HG03045 (cell line): ENCODE results near the gene SOHLH2.

Experiments used
- ATAC-seq: cut with Tn5 transposase; IDR thresholded peaks from one replicate; pipeline ENCODE4 v1.9.1; 2021; ENCODE audit warnings: mild to moderate bottlenecking, moderate library complexity; ENCODE audit not compliant: unreplicated experiment

The SOHLH2 gene, protein sequence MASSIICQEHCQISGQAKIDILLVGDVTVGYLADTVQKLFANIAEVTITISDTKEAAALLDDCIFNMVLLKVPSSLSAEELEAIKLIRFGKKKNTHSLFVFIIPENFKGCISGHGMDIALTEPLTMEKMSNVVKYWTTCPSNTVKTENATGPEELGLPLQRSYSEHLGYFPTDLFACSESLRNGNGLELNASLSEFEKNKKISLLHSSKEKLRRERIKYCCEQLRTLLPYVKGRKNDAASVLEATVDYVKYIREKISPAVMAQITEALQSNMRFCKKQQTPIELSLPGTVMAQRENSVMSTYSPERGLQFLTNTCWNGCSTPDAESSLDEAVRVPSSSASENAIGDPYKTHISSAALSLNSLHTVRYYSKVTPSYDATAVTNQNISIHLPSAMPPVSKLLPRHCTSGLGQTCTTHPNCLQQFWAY

DNA sequence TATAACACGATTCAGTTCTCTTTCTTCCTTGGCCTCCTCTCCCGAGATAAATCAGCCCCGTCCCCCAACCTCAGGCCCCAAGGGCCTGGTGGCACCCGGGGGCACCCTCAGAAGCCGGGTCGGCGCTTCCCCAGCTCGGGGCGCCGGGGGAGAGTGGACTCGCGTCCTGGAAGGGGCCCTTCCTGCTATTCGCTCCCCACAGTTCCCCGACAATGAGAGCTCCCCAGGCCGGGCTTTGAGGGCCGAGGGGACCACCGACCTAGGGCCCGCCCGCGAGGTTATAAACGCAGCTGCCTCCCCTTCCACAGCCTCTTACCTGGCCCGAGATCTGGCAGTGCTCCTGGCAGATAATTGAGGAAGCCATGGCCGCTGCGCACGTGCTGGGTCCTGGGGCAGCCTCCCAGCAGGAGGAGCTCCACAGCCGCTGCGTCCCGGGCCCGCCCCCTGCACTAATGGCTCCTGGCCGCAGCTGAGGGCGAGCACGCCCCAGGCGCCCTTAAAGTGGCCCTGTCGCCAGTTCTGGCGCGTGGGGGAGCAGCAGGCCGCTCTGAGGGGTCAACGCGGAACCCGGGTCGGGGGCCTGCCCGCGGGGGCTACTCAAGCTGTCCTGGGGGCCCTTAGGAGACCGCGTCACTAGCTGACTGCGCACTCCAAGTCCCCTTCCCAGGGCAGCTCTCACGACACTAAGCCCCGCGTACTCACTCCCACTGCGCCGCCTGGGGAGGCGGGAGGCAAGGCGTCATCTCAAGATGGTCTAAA, at the start of gene SOHLH2:
SOHLH2 (minus strand) TSS at position 394 of the 759 bp plus-strand sequence; CDS start at position 364, 30 bp downstream.
- ATAC-seq = no peak

- ATAC-seq = no peak
These were observed 47.6 kb upstream of the SOHLH2 start for GRCh38 chr13:36261976-36262375.

GRCh38 chr13:36261011-36261410, 46.7 kb upstream of the SOHLH2 start:
- no peak for ATAC-seq

DNA sequence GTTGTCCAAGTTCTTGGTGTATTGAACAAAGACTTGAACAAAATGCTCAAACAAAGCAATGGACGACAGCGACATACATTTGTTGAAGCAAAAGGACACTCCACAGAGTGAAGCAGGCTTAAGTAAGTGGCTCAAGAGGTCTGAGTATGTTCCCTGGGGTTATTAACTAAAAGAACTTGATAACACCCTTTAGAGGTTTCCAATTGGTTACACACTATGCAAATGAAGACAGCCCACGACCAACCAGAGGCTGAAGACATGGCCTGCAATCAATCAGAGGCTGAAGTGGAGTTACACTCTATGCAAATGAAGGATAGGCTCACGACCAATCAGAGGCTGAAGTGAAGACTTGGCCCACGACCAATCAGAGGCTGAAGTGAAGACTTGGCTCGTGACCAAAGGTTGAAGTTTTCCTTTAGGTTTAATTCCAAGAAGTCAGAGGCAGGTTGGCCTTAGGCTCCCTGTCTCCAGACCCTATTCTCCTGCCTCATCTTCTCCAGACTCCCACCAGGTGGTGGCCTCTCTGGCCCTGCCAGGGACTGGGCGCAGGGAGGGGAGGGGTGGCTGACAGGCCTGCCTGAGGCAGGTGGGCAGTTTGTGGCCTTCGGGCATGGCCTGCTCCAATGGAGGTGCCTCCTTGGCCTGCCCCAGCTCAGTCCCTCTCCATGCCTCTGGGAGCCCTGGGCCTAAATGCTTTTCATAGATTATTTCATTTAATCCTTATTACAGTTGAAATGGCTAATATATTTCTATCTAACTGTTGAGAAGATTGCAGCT, 45.2 kb upstream of the SOHLH2 start:
- no peak for ATAC-seq

DNA sequence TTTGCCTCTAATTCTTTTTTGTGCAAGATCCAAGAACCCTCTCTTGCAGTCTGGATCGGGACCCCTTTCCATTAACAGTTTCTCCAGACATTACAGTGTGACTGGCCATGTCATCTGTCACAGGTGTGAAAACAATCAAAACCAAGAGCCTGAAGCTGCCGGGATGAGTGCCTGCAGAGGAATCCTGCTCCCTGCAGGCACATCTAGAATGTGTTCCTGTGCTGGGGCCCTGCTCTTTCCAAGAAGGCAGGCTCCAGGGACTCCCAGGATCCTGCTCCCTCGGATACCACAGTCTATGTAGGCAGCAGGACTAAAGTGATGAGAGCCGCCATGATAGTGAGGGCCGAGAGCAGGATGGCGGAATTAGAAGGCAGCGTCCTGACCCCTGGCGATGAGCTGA, 44.5 kb upstream of the SOHLH2 start:
- ATAC-seq = no peak

DNA sequence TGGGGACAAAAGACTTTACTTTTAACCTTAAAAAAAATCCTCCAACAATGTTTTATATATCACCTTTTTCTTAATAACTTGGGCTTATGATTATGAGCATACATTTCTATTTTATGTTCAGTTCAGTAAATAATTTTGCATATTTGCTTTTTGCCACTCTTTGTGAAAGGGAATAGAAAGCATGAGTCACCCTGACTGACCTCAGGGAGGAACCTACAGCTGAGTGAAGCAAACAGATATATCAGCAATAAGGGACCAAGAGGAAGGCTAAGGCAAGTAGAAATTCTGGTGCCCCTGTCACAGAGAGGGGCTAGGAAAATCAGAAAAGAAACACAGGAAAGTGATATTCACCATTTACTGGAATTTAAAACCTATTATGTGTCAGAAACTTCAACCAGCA, 37.2 kb upstream of the SOHLH2 start:
- ATAC-seq = no peak

GRCh38 chr13:36251017-36251416, 36.7 kb upstream of the SOHLH2 start:
- ATAC-seq = no peak

GRCh38 chr13:36248700-36249099, 34.3 kb upstream of the SOHLH2 start:
- ATAC-seq = no peak

DNA sequence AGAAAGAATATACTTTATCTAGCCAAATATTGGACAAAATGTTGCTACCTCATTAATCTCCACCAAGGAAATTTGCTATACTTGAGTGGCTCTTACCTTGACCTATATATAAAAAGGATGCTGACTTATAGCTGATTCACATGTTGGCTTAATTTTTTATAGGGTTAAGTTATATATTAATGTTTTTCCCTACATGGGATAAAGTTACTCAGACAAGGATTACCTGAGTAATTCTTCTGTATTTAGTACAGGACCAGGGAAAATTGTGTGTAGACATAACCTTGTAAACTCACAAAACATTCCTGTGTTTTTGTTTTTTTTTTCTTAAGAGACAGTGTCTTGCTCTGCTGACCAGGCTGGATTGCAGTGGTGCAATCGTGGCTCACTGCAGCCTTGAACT, 30.6 kb upstream of the SOHLH2 start:
- no peak for ATAC-seq

GRCh38 chr13:36244073-36244472, 29.7 kb upstream of the SOHLH2 start:
- no peak for ATAC-seq

DNA sequence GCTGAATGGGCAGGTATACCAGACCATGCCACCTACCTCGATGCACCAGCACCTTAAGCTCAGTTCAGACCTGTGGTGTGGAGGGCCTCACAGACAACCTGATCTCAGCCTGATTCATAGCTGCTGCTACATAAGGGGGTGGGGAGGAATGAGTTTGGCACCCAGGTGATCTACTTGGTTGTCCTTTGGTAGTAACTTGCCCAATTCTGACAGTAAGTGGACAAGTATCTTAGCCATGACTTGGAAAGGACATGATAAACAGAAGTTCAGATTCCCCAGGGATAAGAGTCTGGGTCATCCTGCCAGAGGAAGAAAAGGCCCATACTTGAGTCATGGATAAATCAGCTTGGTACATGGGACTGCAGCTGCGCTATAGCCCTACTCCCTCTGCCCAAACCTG, 28.4 kb upstream of the SOHLH2 start:
- no peak for ATAC-seq

GRCh38 chr13:36231236-36231635, 16.9 kb upstream of the SOHLH2 start:
- no peak for ATAC-seq

DNA sequence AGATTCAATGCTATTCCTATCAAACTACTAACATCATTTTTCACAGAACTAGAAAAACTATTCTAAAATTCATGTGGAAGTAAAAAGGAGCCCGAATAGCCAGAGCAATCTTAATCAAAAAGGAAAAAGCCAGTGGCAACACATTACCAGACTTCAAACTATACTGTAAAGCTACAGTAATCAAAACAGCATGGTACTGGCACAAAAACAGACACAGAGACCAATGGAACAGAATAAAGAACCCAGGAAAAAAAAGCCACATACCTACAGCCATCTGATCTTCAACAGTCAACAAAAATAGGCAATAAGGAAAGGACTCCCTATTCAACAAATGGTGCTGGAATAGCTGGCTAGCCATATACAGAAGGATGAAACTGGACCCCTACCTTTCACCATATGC, 10.4 kb upstream of the SOHLH2 start:
- no peak for ATAC-seq

- no peak for ATAC-seq
These were observed 5.5 kb upstream of the SOHLH2 start for GRCh38 chr13:36219883-36220282.

GRCh38 chr13:36217456-36217855, 3.1 kb upstream of the SOHLH2 start:
- ATAC-seq = no peak

- no peak for ATAC-seq
These were observed 1.6 kb downstream of the SOHLH2 start for GRCh38 chr13:36212789-36213188.

DNA sequence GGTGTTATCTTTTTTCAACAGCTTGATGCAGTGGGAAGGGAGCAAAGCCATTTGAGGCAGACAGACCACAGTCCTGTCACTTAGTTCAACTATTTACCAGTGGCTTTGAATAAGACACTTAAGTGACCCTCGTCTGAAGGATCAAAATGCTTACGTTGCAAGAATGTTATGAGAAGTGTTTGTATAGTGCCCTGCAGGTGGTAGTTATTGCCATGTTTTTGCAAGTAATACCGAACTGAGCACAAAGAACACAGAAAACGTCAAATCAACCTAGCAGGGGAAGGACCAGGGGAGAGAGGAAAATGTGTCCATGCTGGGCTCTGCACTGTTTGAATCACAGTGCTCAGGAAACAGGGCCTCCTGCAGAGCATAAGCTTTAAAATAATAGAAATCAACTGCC, 2.8 kb downstream of the SOHLH2 start:
- no peak for ATAC-seq

- no peak for ATAC-seq
These were observed 3.6 kb downstream of the SOHLH2 start for GRCh38 chr13:36210738-36211137.

DNA sequence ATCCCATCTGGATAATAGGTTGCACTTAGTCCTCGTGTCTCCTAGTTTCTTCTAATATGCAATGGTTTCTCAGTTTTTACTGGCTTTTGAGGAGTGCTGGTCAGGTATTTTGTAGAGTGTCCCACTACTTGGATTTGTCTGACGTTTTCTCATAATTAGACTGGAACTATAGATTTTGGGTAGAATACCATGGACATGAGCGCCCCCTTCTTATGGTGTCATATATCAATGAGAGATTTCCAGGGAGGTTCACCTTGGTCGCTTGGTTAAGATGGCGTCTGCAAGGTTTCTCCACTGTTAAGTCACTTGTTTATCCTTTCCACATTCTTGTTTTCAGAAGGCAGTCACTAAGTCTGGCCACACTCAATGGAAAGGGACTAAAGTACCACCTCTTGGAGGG, 6.7 kb downstream of the SOHLH2 start:
- no peak for ATAC-seq

DNA sequence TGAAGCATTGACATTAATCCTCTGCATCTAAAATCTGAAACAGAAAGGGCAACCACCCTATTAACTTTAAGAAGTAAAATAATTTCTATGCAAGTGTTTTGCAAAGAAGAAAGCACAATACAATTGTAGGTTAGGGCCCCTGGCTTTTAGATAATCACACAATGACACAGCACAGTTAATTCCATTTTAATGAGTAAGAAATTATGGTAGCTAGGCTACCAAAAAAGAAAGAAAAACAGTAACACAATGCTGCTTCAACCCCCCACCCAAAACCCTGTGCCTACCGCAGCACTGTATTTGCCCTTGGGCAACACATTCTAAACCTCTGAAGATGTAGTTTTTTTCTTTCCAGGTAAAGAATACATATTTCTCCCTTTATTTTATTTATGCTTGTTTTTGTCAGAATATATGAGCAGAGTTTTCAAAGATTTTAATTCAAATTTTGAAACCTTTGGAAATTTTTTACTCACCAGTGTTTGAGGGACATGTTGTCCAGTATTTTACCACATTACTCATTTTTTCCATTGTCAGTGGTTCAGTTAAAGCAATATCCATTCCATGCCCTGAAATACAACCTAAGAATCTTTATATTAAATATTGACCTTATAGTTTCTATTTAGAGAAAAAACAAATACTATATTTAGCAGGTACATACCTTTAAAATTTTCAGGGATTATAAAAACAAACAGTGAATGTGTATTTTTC, 21.1 kb downstream of the SOHLH2 start:
- ATAC-seq = no peak

DNA sequence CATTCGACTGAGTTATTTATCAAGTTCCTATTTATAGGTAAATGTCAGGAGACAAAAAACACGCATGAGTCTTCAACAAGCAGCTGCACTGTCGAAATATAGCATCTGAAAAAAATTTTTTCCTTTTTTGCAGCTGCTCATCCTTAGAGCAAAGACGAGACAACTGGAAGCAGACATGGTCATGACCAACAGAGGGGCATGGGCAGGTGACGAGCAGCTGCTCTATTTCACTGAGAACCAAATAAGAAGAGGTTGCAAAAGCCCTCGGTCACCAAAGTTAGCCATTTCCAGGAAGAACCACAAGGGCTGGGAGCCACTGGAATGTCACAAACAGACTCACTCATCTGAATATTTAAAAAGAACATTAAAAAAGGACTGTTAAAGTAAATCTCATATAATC, 22.2 kb downstream of the SOHLH2 start:
- no peak for ATAC-seq
